ENCODE measurements around the gene ATP2B2.

The ATP2B2 gene

DNA sequence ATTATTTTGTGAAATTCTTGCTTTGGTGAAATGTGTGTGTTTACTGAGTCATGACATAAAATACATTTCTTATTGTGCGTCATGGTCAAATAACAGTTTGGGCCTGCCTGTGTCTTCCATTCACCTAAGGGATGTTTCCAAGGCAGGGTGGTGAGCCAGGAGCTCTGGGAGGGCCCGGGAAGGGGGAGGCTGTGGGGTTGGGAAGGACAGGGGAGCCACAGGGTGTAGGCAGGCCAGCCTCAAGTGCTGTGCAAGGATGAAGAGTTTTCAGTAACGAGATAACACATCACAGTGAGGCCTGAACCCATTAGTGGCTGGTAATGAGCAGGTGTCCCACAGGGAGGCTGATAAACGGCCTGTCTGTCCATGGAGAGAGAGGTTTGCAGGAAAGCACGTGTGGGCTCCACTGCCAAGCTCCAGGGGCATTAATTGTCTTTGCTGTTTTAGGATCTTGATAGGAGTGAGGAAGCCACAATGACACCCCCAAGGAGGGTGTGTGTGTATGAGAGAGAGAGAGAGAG lies 148.9 kb downstream of the ATP2B2 start:
- no peak for DNase-seq

DNA sequence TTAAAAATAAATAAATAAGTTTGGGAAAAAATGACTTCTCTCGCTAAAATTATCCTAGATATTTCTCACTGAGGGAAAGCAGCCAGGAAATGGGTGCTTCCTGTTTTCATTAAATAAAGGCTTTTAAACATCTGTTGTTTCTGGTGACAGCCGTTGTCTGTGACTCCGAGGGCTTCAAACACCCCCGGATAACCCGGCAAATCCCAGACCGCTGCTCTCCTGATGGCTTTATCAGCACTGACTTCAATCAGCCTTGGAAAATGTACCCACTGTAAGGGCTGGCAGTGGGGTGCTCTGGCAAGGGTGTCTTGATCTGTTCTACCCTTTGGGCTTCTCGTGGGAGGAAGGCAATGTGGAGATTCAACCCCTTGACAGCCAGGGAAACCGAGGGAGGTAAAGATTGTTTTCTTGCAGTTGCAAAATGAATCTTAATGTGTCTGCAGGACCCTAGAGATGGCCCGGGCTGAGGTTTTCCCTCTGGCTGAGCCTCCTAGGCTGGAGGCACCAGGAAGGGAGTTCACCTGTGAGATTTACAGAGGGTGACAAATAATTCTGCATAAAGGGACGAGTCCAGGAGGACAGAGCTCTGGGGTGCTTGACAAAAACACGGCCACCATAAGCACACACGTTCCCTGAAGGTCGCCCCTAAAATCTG lies 150.9 kb downstream of the ATP2B2 start:
- no peak for DNase-seq

DNA sequence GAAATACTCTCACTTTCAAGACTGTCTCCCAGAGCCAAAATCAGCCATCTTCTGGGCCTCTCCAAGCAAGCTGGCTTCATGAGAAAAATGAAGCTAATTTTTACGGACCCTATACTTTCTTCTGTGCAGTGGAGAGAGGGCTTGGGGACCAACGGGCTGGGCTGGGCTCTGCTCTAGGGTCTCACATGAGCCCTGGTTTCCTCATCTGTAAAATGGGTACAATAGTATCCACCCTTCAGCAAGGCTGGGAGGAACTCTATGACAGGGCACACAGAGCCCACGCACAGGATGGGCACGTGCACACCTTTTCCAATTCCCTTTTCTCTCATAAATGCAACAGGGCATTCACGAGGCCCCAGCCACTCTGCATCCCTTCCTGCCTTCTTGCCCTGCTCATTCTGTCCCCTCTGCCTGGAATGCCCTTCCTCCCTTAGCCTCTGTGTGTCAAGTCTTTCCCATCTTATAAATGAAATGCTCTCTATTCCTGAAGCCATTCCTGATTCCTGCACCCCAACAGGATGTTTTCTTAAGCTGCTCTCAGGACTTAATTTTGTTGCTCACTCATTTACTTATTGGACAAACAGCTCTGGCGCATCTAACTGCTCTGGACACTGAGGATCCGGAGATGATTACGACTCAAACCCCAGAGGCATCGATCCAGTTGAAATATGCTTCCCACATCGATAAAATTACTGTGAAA lies 151.6 kb downstream of the ATP2B2 start:
- no peak for DNase-seq

DNA sequence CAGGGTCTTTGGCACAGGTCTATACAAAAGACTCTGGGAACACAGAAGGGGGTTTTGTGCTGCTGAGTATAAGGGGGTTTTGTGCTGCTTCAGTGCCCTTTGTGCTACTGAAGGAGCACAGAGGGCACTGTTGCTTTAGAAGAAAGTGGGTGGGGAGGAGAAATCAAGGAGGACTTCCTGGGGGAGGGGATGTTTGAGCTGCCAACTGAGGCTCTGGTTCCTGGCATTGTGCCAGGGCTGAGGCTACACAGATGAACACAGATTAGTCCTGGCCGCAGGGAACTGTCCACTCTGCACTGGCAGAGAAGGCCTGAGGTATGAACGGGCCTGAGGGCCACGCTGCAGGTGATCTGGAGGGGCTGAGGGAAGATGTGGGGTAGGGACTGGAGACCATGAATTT lies 152.2 kb downstream of the ATP2B2 start:
- DNase-seq: no peak

DNA sequence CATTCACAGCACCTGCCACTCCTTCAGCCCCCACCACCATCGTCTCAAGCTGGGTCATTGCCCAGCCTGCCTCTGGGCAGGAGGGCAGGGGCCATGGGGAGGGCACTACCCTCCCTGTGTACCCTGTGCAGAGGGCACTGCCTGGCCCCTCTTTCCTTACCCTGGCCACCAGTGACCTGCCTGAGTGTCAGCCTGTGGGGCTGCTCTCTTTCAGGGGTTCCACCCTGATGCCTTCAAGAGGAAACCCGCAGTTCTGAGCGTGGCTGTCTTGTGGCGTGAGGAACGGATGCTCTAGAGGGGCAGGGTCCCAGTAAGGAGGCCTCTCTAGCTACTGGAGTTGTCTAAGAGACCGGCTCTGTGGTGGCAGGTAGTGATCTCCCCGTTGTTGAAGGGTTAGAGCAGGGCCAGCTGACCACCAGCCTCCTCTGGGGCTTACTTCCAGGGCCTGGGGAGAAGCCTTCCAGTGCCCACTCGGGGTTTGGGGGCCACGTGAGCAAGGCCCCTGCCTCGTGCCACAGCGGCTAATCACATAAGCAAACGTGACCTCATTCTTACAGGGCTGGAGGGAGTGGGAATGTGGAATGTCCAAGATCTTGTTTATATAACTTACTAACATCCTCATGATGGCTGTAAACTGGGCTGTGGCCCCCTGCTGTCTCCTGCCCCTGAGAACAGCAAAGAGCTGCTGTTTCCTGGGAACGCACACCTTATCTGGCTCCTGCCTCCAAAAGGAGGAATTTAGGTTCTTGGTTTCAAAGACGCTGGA lies 153.1 kb downstream of the ATP2B2 start:
- DNase-seq: no peak

DNA sequence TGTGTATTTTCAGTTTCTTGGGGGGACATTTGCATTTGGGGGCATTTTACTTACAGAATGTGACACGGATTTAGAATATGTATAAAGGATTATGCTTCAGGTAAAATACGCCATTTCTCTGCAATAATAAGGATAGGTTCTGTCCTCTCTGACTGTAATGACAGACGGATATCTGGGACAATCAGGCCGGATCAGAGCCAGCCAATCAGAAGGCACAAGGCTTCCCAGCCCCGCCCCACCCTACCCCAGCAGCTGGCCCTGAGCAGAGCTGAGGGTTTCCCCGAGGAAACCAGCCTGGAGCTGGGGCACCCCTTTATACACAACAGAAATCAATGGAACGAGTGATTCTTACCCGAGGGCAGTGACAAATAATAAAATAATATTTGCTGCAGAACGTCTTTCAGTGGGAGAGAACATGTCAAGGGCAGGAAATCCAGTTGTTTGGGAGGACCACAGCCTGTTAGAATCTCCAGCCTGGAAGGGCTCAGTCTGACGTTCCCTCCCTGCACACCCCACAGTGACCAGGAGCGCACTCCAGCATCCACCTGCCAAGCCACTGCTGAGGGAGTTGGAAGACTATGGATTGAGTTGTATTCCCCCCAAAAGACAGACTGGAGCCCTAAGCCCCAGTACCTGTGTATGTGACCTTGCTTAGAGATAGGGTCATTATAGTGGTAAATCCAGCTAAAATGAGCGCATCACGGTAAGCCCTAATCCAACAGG lies 154.2 kb downstream of the ATP2B2 start:
- peak; percentile 7 for DNase-seq

DNA sequence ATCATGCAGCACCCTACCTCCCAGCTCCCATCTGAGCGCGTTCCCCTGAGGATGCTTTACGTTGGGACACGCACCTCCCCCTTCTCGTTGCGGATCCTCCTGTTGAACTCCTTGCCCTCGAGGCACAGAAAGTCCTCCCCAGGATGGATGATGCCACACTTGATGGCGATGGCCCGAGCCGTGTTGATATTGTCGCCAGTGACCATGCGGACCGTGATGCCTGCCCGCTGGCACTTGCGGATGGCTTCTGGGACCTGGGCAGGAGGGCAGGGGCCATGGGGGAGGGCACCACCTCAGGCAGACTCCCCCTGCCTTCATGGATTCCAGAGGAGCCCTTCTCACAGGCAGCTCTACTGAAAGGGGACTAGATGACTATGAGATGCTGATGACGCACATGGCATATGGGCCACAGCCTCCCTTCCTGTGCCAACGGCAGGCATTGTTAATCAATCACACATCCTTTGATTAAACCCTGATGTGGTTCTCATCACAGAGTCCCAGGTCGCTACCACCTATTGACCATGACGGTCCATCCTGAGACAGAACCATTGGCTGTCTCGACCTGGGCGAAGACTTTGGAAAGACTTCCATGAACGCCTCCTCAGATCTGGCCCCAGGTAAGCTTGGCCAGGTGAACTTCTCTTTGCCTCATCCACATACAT lies 154.9 kb downstream of the ATP2B2 start:
- no peak for DNase-seq

DNA sequence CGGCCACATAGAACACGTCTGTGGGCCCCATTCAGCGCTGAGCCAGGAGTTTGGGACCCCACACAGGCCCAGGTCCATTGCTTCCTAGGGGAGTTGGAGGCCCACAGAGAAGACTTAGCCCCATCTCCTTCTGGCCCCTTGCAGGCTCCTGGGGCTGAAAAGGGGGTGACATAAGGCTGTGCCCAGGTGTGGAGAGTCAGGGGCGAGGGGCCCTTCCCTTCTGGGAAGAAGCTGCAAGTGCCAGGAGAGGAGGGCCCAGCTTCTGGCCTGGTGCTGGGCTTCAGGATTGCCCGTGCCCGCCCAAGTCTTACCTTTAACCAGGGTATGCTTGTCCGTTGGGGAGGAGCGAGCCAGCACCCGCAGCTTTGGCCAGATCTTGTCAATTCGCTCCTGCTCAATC lies 155.6 kb downstream of the ATP2B2 start:
- no peak for DNase-seq

DNA sequence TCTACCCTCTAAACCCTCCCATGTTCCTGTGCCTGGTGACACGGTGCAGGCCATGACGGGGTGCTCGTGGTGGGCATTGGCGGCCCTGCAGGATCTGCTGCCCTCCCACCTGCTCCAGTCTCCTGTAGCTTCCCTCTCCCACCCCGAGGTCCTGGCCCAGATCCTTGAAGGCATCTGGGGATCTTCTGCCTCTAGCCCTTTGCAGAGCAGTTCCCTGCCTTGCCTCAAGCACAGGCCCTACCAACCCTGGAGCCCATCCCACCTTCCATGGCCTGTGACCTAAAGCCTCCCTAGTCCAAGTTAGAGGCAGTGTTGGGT lies 157.0 kb downstream of the ATP2B2 start:
- no peak for DNase-seq

DNA sequence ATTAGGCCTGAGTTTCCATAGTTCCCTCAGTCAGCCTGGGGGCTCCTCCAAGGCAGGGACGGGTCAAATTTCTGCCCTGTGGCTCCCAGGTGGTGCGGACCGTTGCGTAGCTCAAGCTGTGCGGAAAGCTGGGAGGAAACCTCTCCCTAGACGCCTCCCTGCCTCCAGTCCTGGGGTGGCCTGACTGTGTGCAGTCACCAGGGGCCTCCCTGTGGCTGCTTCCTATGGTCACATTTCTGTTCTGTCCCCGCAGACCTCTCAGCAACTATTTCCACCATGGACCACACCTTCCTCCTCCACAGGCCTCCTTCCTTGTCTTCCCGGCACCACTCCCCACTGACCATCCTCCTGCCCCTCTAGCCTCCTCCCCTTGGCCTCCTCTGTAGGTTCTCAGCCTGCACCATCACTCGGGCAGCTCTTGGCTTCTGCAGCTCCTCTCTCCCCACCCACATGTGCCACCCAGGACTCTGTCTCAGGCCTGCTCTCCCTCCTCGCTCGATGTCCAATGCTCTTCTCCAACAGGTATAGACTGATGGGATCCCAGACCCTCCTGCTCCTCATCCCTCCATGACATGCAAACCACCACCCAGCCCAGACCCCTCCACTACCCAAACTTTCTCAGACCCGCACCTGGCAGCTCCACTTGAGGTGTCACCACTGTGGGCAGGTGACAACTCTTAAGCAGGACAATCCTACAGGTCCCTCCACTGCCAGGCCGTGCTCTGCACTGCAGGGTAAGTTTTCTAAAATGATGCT lies 157.6 kb downstream of the ATP2B2 start:
- DNase-seq: no peak

DNA sequence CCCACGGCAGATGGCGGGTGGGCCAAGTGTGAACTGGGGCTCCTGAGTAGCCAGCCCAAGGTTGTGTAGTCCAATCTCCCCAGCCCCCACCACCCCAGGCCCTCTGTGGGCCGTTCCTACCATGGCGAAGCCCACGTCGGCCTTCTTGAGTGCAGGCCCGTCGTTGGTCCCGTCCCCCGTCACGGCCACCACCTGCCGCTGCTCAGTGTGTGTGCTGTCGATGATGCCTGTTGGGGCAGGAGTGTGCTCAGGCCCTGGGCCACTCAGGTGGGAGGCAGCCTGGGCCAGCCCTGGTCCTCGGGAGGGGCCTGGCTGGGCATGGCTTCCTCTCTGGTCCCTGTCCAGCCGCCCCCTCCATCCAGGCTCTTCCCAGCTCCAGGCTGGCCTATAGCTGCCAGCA lies 159.5 kb downstream of the ATP2B2 start:
- DNase-seq: no peak

DNA sequence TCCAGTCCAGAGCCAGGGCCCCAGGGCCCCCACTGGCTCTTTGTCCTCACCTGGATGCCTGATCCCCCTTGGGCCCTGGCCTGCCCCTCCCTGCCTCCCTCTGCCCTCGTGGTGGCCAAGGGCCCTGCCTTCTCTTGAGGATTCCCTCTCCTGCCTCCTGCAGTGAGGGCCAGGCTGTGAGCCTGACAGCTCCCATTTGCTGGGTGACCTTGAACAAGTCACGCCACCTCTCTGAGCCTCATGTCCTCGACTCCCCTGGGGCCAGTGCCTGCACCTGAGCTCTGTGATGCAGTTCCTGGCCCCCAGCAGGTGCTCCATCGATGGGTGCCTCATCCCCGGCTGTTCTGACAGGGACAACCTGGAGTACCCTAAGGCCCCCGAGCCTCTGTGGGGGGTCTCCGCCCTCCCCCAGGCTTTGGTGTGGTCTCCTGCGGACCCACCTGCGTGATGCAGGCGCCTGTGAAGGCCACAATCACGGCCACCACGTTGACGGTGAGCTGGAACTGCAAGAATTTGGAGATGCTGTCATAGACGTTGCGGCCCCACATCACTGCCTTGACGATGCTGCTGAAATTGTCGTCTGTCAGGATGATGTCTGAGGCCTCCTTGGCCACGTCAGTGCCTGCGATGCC lies 160.3 kb downstream of the ATP2B2 start:
- DNase-seq: no peak

DNA sequence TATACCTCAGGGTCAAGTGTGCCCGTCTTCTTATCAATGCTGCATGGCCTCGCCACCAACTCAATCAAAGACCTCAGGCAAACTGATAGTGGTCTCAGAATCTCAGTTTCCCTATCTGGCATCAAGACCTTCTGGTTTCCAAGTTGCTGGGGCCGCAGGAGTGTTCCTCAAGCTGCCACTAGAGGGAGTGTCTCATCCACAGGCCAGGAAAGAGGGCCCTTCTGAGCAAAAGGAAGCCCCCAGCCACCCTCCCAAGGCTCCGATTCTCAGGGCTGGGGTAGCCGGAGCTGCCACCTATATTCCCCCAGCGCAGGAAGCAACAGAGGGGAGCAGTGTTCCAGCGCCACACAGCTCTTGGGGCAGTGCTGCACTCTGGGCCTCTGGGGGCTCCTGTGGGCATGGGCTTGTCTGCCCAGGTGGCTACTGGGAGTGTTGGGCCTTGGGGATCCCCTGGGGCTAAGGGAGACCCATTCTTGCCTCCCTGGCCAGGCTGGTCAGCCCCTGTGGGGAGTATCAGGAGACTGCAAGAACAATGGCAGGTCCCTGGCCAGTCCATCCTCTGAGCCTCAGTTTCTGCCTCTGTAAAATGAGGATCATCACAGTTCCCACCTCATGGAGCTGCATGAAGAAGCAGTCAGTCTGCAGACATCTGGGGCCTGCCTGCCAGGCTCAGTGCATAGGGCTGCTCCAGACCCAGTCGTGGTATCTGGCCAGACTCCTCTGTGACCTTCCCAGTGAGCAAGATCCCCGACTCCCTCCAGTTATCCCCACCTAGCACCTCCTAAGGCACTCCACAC lies 161.0 kb downstream of the ATP2B2 start:
- peak; percentile 41 for DNase-seq

DNA sequence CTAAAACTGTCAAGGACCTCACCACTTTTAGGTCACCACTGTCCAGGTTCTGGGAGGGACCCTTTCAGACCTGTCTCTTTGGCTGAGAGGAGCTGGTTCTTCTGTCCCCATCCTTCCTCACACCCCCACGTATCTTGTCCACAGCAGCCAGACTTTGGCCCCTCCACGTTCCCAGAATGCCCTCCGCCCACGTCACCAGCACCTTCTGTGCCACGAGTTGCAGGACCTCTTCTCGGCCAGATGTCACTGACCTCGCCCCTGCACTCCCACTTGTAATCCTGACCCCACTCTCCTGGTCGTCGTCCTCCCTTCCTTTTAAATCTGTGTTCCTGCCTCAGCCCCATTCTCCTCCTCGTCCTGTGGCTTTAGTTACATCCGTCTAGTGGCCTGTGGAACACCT lies 161.9 kb downstream of the ATP2B2 start:
- no peak for DNase-seq

DNA sequence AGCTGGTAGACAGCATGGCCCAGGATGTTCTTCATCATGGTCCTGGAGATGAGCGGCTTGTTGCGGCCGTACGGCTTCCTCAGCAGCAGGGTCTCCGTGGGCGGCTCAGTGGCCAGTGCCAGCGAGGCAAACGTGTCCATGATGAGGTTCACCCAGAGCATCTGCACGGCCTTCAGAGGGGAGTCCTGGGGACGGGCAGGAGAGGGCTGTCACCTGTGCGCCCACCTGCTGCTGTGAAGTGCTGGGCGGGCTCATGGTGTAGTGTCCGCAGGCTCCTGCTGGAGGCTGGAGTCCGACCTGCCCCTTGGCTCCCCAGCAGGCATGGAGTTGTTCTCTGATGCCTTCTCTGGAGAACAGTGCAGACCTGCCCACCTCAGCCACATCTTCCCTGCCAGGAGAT lies 162.6 kb downstream of the ATP2B2 start:
- no peak for DNase-seq

DNA sequence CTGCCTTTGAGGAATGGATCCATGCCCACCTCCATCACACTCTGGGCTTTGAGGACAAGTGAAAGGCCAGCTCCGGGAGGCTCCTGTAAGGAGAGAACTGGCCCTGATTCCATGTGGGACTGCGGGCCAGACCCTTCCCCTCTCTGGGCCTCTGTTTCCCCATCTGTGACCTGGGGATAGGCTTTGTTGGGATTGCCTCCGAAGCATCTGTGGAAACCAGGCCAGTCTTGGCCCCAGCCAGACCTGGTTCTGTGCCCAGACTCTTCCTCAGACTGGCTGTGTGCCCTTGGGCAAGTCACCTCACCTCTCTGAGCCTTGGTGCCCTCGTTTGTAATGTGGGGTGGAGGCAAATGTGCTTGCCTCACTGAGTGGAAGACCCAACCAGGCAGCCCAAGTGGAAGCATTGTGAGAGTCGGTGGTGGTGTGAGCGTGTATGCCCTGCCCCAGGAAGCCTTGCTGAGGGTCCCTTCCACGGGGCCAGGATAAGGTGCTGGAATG lies 163.4 kb downstream of the ATP2B2 start:
- DNase-seq: no peak

DNA sequence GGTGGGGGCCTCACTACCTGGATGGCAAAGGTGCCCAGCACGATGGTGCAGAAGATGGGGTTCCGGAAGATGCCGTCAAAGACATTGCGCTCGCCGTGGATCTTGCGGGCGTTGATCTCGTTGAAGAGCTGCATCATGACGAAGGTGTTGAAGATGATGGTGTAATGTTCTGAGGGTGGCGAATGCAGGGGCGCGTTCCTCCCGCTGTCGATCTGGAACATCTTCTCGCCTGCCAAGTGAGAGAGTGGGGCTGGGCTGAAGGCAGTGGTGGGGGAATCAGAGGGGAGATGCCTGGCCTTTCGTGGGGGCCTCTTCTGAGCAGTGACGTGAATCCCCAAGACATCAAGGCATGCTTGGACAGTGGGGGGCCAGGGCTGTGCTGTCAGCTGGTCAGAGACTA lies 164.9 kb downstream of the ATP2B2 start:
- no peak for DNase-seq

DNA sequence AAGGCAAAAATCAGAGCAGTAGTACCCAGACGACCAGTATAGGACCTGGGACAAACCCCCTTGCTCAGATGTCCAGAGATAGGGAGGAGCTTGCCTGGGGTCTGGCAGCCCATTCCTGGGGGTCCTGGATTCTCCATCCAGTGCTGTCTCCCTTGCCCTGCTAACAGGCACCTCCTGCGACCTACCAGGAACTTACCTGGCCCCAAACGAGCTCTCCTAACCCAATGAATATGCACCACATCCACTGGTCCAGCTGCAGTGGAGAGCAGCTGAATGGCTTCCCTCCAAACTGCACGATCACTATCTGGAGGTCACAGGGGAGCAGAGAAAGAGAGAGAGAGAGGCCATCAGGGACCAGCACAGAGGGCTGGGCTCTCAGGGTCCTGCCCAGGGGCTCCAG lies 165.3 kb downstream of the ATP2B2 start:
- no peak for DNase-seq

DNA sequence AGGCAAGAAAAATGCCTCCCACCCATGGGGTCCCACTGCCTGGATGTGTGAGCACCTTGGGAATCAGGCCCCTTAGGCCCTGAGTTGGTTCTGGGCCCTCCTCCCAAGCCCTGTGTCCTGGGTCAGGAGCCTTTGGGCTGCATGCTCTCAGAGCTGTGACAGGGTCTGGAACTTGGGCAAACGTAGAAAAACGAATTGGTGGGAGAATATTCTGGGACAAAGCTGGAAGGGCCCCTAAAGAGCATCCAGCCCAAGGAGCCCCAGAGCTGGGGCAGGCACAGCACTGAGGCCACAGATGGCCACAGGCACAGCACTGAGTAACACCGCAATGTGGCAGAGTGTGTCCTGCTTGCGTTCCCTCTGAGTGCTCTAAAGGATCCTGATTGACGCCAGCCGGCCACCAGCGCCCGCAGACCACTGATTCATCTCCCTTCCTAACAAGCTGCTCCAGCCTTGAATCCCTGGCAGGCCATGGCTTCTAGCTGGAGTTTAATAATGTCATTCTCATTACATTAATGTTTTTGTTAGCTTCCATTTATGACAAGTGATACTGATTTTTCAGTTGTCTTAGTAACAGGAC lies 165.9 kb downstream of the ATP2B2 start:
- no peak for DNase-seq
